Activated naive CD4-positive, alpha-beta T cell treated with anti-CD3 and anti-CD28 coated beads, Interleukin-2, amount 10 ng/mL, durations not matched to agents 7 days and 5 days (primary cell): Measurements from ENCODE around the gene ABO.
A peak's percentile ranks its signal among the peaks of the same experiment; 100 is the strongest.
"Not testable (repeated sequence)": the region's sequence is repeated elsewhere in the genome, so short reads cannot be mapped to it uniquely, and the experiment has no call there.

Experiments used
- CTCF ChIA-PET: fragments of 350-600 bp; sonication (Branson Sonifier 250); formaldehyde crosslinking; loops from one replicate; lab custom pipeline; 2021; ENCODE audit warnings: antibody characterized with exemption; lab: Charles Lee
- DNase-seq: peaks from one replicate; pipeline ENCODE4 v3.0.0-alpha.2; 2020
- H3K27ac Mint-ChIP-seq: one replicate; pipeline ENCODE4 v1.8.0; 2021; ENCODE audit warnings: mild to moderate bottlenecking, moderate library complexity, mixed read lengths
- H3K27me3 Mint-ChIP-seq: one replicate; pipeline ENCODE4 v1.8.0; 2021; ENCODE audit warnings: mild to moderate bottlenecking, mixed read lengths
- H3K36me3 Mint-ChIP-seq: one replicate; pipeline ENCODE4 v1.8.0; 2021; ENCODE audit warnings: mixed read lengths
- H3K4me1 Mint-ChIP-seq: one replicate; pipeline ENCODE4 v1.8.0; 2021; ENCODE audit warnings: mixed read lengths
- H3K4me3 Mint-ChIP-seq: one replicate; pipeline ENCODE4 v1.8.0; 2021; ENCODE audit warnings: mild to moderate bottlenecking, moderate library complexity, mixed read lengths
- H3K9me3 Mint-ChIP-seq: one replicate; pipeline ENCODE4 v1.8.0; 2021; ENCODE audit warnings: mixed read lengths

The ABO gene

GRCh38 chr9:133251221-133251620, 23.8 kb downstream of the ABO start:
- H3K4me3 Mint-ChIP-seq, H3K36me3 Mint-ChIP-seq, H3K27ac Mint-ChIP-seq, H3K9me3 Mint-ChIP-seq, CTCF ChIA-PET, DNase-seq: not testable (repeated sequence)
- H3K27me3 Mint-ChIP-seq = peaks cover 37% of the 10 kb centered on the region
- peaks cover 23% of the 10 kb centered on the region for H3K4me1 Mint-ChIP-seq

- Mint-ChIP-seq H3K9me3 (no peaks in the 10 kb centered on the region), H3K4me1 (peaks cover 23% of the 10 kb centered on the region), H3K4me3 (no peak overlapping the region), H3K36me3 (no peaks in the 10 kb centered on the region), H3K27me3 (peaks cover 40% of the 10 kb centered on the region), H3K27ac (no peak overlapping the region)
- no peak for DNase-seq
- CTCF ChIA-PET = no interaction called here
Measured at GRCh38 chr9:133250741-133251170, 24.2 kb downstream of the ABO start.

GRCh38 chr9:133249337-133249736, 25.7 kb downstream of the ABO start:
- H3K27ac Mint-ChIP-seq = no peak overlapping the region
- peaks cover 23% of the 10 kb centered on the region for H3K4me1 Mint-ChIP-seq
- no peak overlapping the region for H3K4me3 Mint-ChIP-seq
- H3K27me3 Mint-ChIP-seq = peaks cover 40% of the 10 kb centered on the region
- no peak for DNase-seq
- CTCF ChIA-PET = no interaction called here
- H3K9me3 Mint-ChIP-seq = no peaks in the 10 kb centered on the region
- H3K36me3 Mint-ChIP-seq = no peaks in the 10 kb centered on the region

GRCh38 chr9:133248726-133249295, 26.2 kb downstream of the ABO start:
- Mint-ChIP-seq H3K36me3 (no peaks in the 10 kb centered on the region), H3K27me3 (peaks cover 40% of the 10 kb centered on the region), H3K9me3 (no peaks in the 10 kb centered on the region), H3K4me1 (peaks cover 23% of the 10 kb centered on the region), H3K4me3 (no peak overlapping the region), H3K27ac (peak overlapping the region; percentile 33)
- DNase-seq = no peak
- CTCF ChIA-PET = no interaction called here

- no peak overlapping the region for H3K27ac Mint-ChIP-seq
- H3K27me3 Mint-ChIP-seq = peaks cover 43% of the 10 kb centered on the region
- H3K4me3 Mint-ChIP-seq = no peak overlapping the region
- H3K36me3 Mint-ChIP-seq = no peaks in the 10 kb centered on the region
- H3K4me1 Mint-ChIP-seq = peaks cover 17% of the 10 kb centered on the region
- no peak for DNase-seq
- CTCF ChIA-PET = no interaction called here
- no peaks in the 10 kb centered on the region for H3K9me3 Mint-ChIP-seq
Measured at GRCh38 chr9:133247632-133248031, 27.4 kb downstream of the ABO start.

GRCh38 chr9:133246991-133247390, 28.0 kb downstream of the ABO start:
- CTCF ChIA-PET = no interaction called here
- H3K36me3 Mint-ChIP-seq = no peaks in the 10 kb centered on the region
- DNase-seq = no peak
- peaks cover 16% of the 10 kb centered on the region for H3K4me1 Mint-ChIP-seq
- H3K9me3 Mint-ChIP-seq = no peaks in the 10 kb centered on the region
- no peak overlapping the region for H3K27ac Mint-ChIP-seq
- no peak overlapping the region for H3K4me3 Mint-ChIP-seq
- H3K27me3 Mint-ChIP-seq = peaks cover 45% of the 10 kb centered on the region

- Mint-ChIP-seq H3K27ac (no peak overlapping the region), H3K36me3 (no peaks in the 10 kb centered on the region), H3K4me1 (peaks cover 13% of the 10 kb centered on the region), H3K9me3 (no peaks in the 10 kb centered on the region), H3K4me3 (no peak overlapping the region), H3K27me3 (peaks cover 42% of the 10 kb centered on the region)
- DNase-seq = no peak
- CTCF ChIA-PET = no interaction called here
Measured at GRCh38 chr9:133246562-133246961, 28.4 kb downstream of the ABO start.

- no peak overlapping the region for H3K27ac Mint-ChIP-seq
- H3K4me3 Mint-ChIP-seq = no peak overlapping the region
- H3K4me1 Mint-ChIP-seq = peaks cover 12% of the 10 kb centered on the region
- H3K9me3 Mint-ChIP-seq = no peaks in the 10 kb centered on the region
- DNase-seq = no peak
- peaks cover 55% of the 10 kb centered on the region for H3K27me3 Mint-ChIP-seq
- CTCF ChIA-PET = no interaction called here
- H3K36me3 Mint-ChIP-seq = no peaks in the 10 kb centered on the region
Measured at GRCh38 chr9:133242991-133243390, 32.0 kb downstream of the ABO start.

- Mint-ChIP-seq H3K4me1 (peaks cover 14% of the 10 kb centered on the region), H3K36me3 (no peaks in the 10 kb centered on the region), H3K27ac (no peak overlapping the region), H3K27me3 (peaks cover 55% of the 10 kb centered on the region), H3K9me3 (no peaks in the 10 kb centered on the region), H3K4me3 (no peak overlapping the region)
- no peak for DNase-seq
- CTCF ChIA-PET = no interaction called here
Measured at GRCh38 chr9:133242241-133242640, 32.8 kb downstream of the ABO start.

- H3K27ac Mint-ChIP-seq = no peak overlapping the region
- H3K36me3 Mint-ChIP-seq = no peaks in the 10 kb centered on the region
- peaks cover 56% of the 10 kb centered on the region for H3K27me3 Mint-ChIP-seq
- peaks cover 14% of the 10 kb centered on the region for H3K4me1 Mint-ChIP-seq
- H3K4me3 Mint-ChIP-seq = no peak overlapping the region
- CTCF ChIA-PET = interaction anchor here (1.0 to 2.4 kb wide), 8 partner anchors 42 to 248 kb away, joined by 3 to 12 read pairs (median 4); no protein-coding TSS in a partner anchor
- DNase-seq = no peak
- no peaks in the 10 kb centered on the region for H3K9me3 Mint-ChIP-seq
Measured at GRCh38 chr9:133239533-133240090, 35.4 kb downstream of the ABO start.

GRCh38 chr9:133238851-133239532, 36.0 kb downstream of the ABO start:
- H3K36me3 Mint-ChIP-seq = no peaks in the 10 kb centered on the region
- peaks cover 14% of the 10 kb centered on the region for H3K4me1 Mint-ChIP-seq
- no peak overlapping the region for H3K4me3 Mint-ChIP-seq
- peaks cover 56% of the 10 kb centered on the region for H3K27me3 Mint-ChIP-seq
- H3K9me3 Mint-ChIP-seq = no peaks in the 10 kb centered on the region
- CTCF ChIA-PET = interaction anchor here (0.6 to 2.4 kb wide), 14 partner anchors 14 to 249 kb away, joined by 3 to 12 read pairs (median 4); partner anchors contain the start of gene SURF6
- DNase-seq = peak; percentile 76
- H3K27ac Mint-ChIP-seq = no peak overlapping the region

GRCh38 chr9:133238272-133238850, 36.6 kb downstream of the ABO start:
- CTCF ChIA-PET = interaction anchor here (0.6 to 2.4 kb wide), 12 partner anchors 14 to 249 kb away, joined by 3 to 12 read pairs (median 3); partner anchors contain the start of gene SURF6
- peaks cover 56% of the 10 kb centered on the region for H3K27me3 Mint-ChIP-seq
- no peaks in the 10 kb centered on the region for H3K9me3 Mint-ChIP-seq
- DNase-seq = peak; percentile 44
- no peaks in the 10 kb centered on the region for H3K36me3 Mint-ChIP-seq
- H3K27ac Mint-ChIP-seq = no peak overlapping the region
- H3K4me3 Mint-ChIP-seq = no peak overlapping the region
- peaks cover 14% of the 10 kb centered on the region for H3K4me1 Mint-ChIP-seq

GRCh38 chr9:133237035-133237731, 37.8 kb downstream of the ABO start:
- no peak overlapping the region for H3K4me3 Mint-ChIP-seq
- no peaks in the 10 kb centered on the region for H3K36me3 Mint-ChIP-seq
- no peaks in the 10 kb centered on the region for H3K9me3 Mint-ChIP-seq
- H3K27me3 Mint-ChIP-seq = peaks cover 48% of the 10 kb centered on the region
- no peak overlapping the region for H3K27ac Mint-ChIP-seq
- peaks cover 14% of the 10 kb centered on the region for H3K4me1 Mint-ChIP-seq
- DNase-seq = no peak
- CTCF ChIA-PET = interaction anchor here (1.0 to 2.1 kb wide), 2 partner anchors 51 to 249 kb away, joined by 3 to 8 read pairs; no protein-coding TSS in a partner anchor
